ENCODE measurements around the gene GDI1. TPM values are rescaled to one million over a fixed set of nuclear protein-coding genes. Genes with fewer than 3 reads are reported as not detected.

The GDI1 gene
- total and polyA plus RNA-seq, 12 donors: 85.6 to 287 (median 113) TPM

DNA sequence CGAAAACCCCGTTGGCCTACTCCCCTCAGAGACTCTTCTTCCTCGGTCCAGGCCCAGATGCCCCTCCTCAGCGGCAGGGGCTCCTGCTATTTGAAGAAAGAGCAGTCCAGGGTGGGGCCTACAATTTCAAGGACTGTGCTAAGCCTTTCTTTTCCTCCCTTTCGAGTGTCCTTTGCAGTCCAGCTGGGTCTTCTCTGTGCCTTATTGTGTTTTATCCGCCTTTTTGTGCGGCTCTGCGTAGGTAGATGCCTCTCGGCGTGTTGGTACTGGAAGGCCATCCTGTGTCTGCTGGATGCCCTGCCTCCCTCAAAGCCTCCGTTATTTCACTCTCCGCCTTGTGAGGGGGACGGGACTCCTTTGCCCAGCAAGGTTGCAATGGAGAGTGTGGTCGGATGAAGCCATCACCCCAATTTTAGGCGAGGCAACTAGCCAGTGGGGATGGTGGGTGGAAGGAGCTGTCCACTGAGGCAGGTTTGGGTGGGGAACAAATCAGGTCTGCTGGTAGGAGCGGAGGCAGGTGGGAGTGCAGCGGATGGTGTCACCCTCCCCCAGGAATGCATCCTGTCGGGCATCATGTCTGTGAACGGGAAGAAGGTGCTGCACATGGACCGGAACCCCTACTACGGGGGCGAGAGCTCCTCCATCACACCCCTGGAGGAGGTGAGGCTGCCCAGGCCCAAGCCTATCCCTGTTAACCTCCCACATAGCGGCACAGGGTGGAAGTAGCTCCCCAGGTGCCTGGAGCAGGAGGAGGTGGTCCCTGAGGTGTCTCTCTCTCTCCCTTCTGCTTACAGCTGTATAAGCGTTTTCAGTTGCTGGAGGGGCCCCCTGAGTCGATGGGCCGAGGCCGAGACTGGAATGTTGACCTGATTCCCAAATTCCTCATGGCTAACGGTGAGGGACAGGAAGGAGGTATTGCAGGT, 1.3 kb downstream of the GDI1 start:
- Histone ChIP-seq H3K4me1 (replicated peaks in 1 of 2) (peaks cover 0 to 7% of the 10 kb centered on the region in 2 donors), H3K27ac (peak overlapping the region in 2 of 5 donors; percentile 86 to 95), H3K4me3 (peak overlapping the region in 1 of 4 donors; percentile 71), H3K9me3 (replicated peaks in 1 of 3) (no peaks in the 10 kb centered on the region), H3K27me3 (no peaks in the 10 kb centered on the region), H3K36me3 (replicated peaks in 1 of 2) (peaks cover 0 to 62% of the 10 kb centered on the region in 2 donors)
- TF ChIP-seq POLR2A (IDR thresholded peaks at IDR 0.05): no peak
- TF ChIP-seq, protein P1, sequence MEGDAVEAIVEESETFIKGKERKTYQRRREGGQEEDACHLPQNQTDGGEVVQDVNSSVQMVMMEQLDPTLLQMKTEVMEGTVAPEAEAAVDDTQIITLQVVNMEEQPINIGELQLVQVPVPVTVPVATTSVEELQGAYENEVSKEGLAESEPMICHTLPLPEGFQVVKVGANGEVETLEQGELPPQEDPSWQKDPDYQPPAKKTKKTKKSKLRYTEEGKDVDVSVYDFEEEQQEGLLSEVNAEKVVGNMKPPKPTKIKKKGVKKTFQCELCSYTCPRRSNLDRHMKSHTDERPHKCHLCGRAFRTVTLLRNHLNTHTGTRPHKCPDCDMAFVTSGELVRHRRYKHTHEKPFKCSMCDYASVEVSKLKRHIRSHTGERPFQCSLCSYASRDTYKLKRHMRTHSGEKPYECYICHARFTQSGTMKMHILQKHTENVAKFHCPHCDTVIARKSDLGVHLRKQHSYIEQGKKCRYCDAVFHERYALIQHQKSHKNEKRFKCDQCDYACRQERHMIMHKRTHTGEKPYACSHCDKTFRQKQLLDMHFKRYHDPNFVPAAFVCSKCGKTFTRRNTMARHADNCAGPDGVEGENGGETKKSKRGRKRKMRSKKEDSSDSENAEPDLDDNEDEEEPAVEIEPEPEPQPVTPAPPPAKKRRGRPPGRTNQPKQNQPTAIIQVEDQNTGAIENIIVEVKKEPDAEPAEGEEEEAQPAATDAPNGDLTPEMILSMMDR (IDR thresholded peaks at IDR 0.05): no peak
- intact Hi-C loops (cut with DNase I): no loop called here
- 20 to 72% (median 52%) methylated on average over 1 to 28 of the region's 28 CpGs for WGBS, 4 donors
- DNase-seq: no peak

DNA sequence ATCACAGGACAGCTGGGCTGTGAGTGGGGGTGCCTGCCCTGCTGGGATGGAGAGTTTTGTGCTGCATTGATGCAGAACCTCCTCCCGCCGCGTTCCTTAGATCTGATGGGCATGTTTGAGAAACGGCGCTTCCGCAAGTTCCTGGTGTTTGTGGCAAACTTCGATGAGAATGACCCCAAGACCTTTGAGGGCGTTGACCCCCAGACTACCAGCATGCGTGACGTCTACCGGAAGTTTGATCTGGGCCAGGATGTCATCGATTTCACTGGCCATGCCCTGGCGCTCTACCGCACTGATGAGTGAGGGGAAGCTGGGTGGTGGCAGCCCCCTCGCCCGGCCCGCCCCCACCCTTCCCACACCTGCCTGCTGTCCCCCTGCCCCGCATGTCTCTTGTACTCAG, 2.9 kb downstream of the GDI1 start:
- 82 to 88% (median 85%) methylated on average over 15 to 18 of the region's 18 CpGs; no CpG with 5 or more reads in 1 of the 4 donors for WGBS, 4 donors
- DNase-seq: no peak
- Histone ChIP-seq H3K4me1 (replicated peaks in 1 of 2) (peaks cover 0 to 11% of the 10 kb centered on the region in 2 donors), H3K9me3 (replicated peaks in 1 of 3) (no peaks in the 10 kb centered on the region), H3K36me3 (replicated peaks in 1 of 2) (peaks cover 0 to 49% of the 10 kb centered on the region in 2 donors), H3K27me3 (no peaks in the 10 kb centered on the region), H3K27ac (no peak overlapping the region), H3K4me3 (no peak overlapping the region)
- TF ChIP-seq, protein P1 (IDR thresholded peaks at IDR 0.05): no peak
- no peak for TF ChIP-seq POLR2A (IDR thresholded peaks at IDR 0.05)
- intact Hi-C loops (cut with DNase I): no loop called here

GRCh38 chrX:154440623-154441357, 3.8 kb downstream of the GDI1 start:
- 68 to 88% (median 80%) methylated on average over 3 to 17 of the region's 17 CpGs for WGBS, 4 donors
- no peaks in the 10 kb centered on the region for H3K9me3 ChIP-seq (replicated peaks in 1 of 3)
- H3K4me3 ChIP-seq: no peak overlapping the region
- H3K4me1 ChIP-seq (replicated peaks in 1 of 2): peaks cover 0 to 21% of the 10 kb centered on the region in 2 donors
- intact Hi-C loops (cut with DNase I): no loop called here
- no peak for DNase-seq
- TF ChIP-seq, protein P1 (IDR thresholded peaks at IDR 0.05): no peak
- TF ChIP-seq POLR2A (IDR thresholded peaks at IDR 0.05): no peak
- no peaks in the 10 kb centered on the region for H3K27me3 ChIP-seq
- peaks cover 0 to 39% of the 10 kb centered on the region in 2 donors for H3K36me3 ChIP-seq (replicated peaks in 1 of 2)
- H3K27ac ChIP-seq: no peak overlapping the region

GRCh38 chrX:154441564-154441963, 4.6 kb downstream of the GDI1 start:
- WGBS, 4 donors: 67 to 92% (median 89%) methylated on average over 3 to 11 of the region's 11 CpGs
- H3K36me3 ChIP-seq (replicated peaks in 1 of 2): peaks cover 0 to 38% of the 10 kb centered on the region in 2 donors
- no peaks in the 10 kb centered on the region for H3K9me3 ChIP-seq (replicated peaks in 1 of 3)
- peaks cover 0 to 22% of the 10 kb centered on the region in 2 donors for H3K4me1 ChIP-seq (replicated peaks in 1 of 2)
- no peak overlapping the region for H3K4me3 ChIP-seq
- DNase-seq: no peak
- intact Hi-C loops (cut with DNase I): no loop called here
- no peak for TF ChIP-seq POLR2A (IDR thresholded peaks at IDR 0.05)
- TF ChIP-seq, protein P1 (IDR thresholded peaks at IDR 0.05): no peak
- no peaks in the 10 kb centered on the region for H3K27me3 ChIP-seq
- no peak overlapping the region for H3K27ac ChIP-seq

Measured in adrenal gland (tissue), 12 donors.